Measurements from ENCODE around the gene ADGRV1.

ADGRV1 gene

DNA sequence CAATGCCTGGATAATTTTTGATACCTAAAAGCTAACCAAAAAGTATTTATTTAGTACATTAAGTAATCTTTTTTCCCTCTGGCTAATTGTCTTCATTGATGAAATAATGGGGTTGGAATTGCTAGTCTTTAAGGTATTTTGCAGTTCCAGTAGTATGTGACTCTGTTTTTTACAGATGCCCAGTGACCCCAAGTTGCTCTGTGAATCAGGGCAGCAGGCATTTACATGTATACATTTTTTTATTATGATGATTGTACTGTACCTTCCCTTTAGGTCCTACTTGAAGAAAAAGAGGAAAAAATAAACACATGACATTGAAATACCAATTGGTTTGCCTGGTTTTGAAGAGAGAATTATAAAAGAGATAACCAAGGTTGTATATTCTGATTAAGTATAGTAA lies 385.5 kb downstream of the ADGRV1 start:
- no peaks in the 10 kb centered on the region for H3K79me2 ChIP-seq (ENCODE audit: control insufficient read depth, low read length)

DNA sequence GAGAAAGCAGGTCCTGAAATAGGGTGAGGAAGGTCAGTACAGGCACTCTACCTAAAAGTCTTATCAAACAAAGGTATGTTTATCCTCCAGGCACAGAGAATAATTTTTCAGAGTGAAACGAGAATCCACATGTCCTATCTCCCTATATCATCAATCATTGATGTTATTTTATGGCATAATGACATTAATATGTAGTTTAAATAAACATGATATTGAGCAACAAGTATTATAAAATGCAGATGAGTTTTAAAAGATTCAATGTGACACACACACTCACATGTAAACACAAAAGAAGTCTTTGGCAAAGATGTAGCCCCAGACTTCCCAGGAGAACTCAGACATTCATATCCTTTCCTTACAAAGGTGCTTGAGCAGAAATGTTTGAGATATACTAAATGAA lies 389.1 kb downstream of the ADGRV1 start:
- Histone ChIP-seq H3K4me3 (ENCODE audit: low read length) (no peak overlapping the region), H3K27me3 (ENCODE audit: control insufficient read depth, low read length) (no peaks in the 10 kb centered on the region), H3K9me3 (ENCODE audit: control insufficient read depth, insufficient read depth, low read length) (no peaks in the 10 kb centered on the region), H3K9me2 (replicated peaks; ENCODE audit: control insufficient read depth, low read length) (no peaks in the 10 kb centered on the region), H3K4me1 (ENCODE audit: control insufficient read depth, low read length) (no peaks in the 10 kb centered on the region), H3K79me2 (ENCODE audit: control insufficient read depth, low read length) (no peaks in the 10 kb centered on the region), H3K4me2 (ENCODE audit: low read length) (no peak overlapping the region), H3F3A (ENCODE audit: control insufficient read depth, insufficient read depth) (no peaks in the 10 kb centered on the region), H3K36me3 (ENCODE audit: control insufficient read depth, low read length) (no peaks in the 10 kb centered on the region), H4K20me1 (ENCODE audit: control insufficient read depth, insufficient read depth, low read depth, low read length) (no peaks in the 10 kb centered on the region), H3K27ac (ENCODE audit: low read depth, low read length) (no peak overlapping the region)
- TF ChIP-seq EZH2phosphoT487 (IDR thresholded peaks at IDR 0.05; ENCODE audit: borderline replicate concordance, low read length) (no peak), CTCF (IDR thresholded peaks at IDR 0.05; ENCODE audit: low read depth, low read length, poor library complexity, severe bottlenecking) (no peak)

More for the DNA sequence above, 385.5 kb downstream of the ADGRV1 start:
- no peak overlapping the region for H3K27ac ChIP-seq (ENCODE audit: low read depth, low read length)
- TF ChIP-seq CTCF (IDR thresholded peaks at IDR 0.05; ENCODE audit: low read depth, low read length, poor library complexity, severe bottlenecking) = no peak
- TF ChIP-seq EZH2phosphoT487 (IDR thresholded peaks at IDR 0.05; ENCODE audit: borderline replicate concordance, low read length) = no peak
- H3K4me3 ChIP-seq (ENCODE audit: low read length) = no peak overlapping the region
- no peaks in the 10 kb centered on the region for H3K36me3 ChIP-seq (ENCODE audit: control insufficient read depth, low read length)
- H3K4me1 ChIP-seq (ENCODE audit: control insufficient read depth, low read length) = no peaks in the 10 kb centered on the region
- H4K20me1 ChIP-seq (ENCODE audit: control insufficient read depth, insufficient read depth, low read depth, low read length) = no peaks in the 10 kb centered on the region
- H3K9me3 ChIP-seq (ENCODE audit: control insufficient read depth, insufficient read depth, low read length) = no peaks in the 10 kb centered on the region
- peaks cover 2% of the 10 kb centered on the region; the same call in 1 of the 2 replicates for H3K27me3 ChIP-seq (ENCODE audit: control insufficient read depth, low read length)
- no peaks in the 10 kb centered on the region for H3F3A ChIP-seq (ENCODE audit: control insufficient read depth, insufficient read depth)
- no peak overlapping the region for H3K4me2 ChIP-seq (ENCODE audit: low read length)
- no peaks in the 10 kb centered on the region for H3K9me2 ChIP-seq (replicated peaks; ENCODE audit: control insufficient read depth, low read length)

- Histone ChIP-seq H3K4me2 (ENCODE audit: low read length) (no peak overlapping the region), H3K27me3 (ENCODE audit: control insufficient read depth, low read length) (no peaks in the 10 kb centered on the region), H3K4me1 (ENCODE audit: control insufficient read depth, low read length) (no peaks in the 10 kb centered on the region), H3K4me3 (ENCODE audit: low read length) (no peak overlapping the region), H3F3A (ENCODE audit: control insufficient read depth, insufficient read depth) (no peaks in the 10 kb centered on the region), H3K36me3 (ENCODE audit: control insufficient read depth, low read length) (no peaks in the 10 kb centered on the region), H3K27ac (ENCODE audit: low read depth, low read length) (no peak overlapping the region), H3K9me3 (ENCODE audit: control insufficient read depth, insufficient read depth, low read length) (no peaks in the 10 kb centered on the region), H3K9me2 (replicated peaks; ENCODE audit: control insufficient read depth, low read length) (no peaks in the 10 kb centered on the region), H3K79me2 (ENCODE audit: control insufficient read depth, low read length) (no peaks in the 10 kb centered on the region), H4K20me1 (ENCODE audit: control insufficient read depth, insufficient read depth, low read depth, low read length) (no peaks in the 10 kb centered on the region)
- TF ChIP-seq CTCF (IDR thresholded peaks at IDR 0.05; ENCODE audit: low read depth, low read length, poor library complexity, severe bottlenecking) (no peak), EZH2phosphoT487 (IDR thresholded peaks at IDR 0.05; ENCODE audit: borderline replicate concordance, low read length) (no peak)
Observed at GRCh38 chr5:90948969-90949368, 390.4 kb downstream of the ADGRV1 start.

Measured in DOHH2 (cell line).